Measurements from ENCODE around the gene IL22.
A peak's percentile ranks its signal among the peaks of the same experiment; 100 is the strongest.

The IL22 gene

DNA sequence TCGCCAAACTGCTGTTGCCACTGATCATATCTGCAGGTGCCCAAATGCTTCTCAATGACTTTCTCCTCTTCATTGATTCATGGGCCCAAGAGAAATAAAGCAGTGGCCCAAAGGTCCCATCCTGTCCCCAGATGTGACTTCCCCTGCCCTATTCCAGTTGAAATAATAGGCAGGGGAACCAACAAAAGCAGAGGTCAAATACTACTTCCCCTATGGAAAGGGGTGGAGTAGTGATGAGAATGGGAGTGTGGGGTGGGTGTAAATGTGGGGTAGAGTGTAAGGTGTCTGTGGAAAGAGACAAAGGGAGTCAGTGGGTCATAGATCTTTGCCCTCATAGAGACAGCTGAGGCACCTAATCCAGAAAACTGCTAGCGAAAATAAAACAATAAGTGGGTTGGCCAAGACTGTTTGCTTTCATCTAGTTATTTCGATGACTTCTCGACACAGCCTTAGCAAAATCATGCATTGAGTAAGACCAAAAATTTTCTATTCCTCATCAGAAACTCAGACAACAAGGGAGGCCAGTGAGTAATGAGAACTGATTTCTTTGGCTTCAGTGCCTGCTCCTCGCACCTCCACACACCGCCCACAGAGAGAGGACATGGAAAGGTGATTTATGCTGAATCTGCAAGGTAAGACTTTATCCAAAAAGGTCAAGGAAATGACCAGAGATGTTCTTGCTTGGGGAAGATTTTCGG is 10.9 kb upstream of the IL22 start:
- DNase-seq (ENCODE audit: low read depth in 2 of 2), result no peak

DNA sequence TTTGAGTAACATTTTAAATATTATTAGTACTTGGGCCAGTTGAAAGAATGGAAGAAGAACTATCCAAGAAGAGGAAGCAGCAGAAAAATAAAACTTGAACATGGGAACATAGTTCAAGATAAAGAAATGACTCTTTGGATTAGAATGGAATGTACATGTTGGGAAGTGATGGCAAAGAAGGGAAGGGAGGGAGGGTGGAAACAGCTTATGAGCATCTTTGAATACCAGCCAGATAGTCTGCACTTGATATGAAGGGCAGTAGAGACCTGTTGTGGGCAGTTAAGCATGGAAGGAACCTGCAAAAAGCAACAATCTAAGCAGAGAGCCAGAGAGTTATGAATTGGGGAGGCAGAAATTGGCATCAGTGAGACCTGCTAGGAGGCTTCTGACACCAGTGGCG is 10.0 kb upstream of the IL22 start:
- no peak for DNase-seq (ENCODE audit: low read depth in 2 of 2)

DNA sequence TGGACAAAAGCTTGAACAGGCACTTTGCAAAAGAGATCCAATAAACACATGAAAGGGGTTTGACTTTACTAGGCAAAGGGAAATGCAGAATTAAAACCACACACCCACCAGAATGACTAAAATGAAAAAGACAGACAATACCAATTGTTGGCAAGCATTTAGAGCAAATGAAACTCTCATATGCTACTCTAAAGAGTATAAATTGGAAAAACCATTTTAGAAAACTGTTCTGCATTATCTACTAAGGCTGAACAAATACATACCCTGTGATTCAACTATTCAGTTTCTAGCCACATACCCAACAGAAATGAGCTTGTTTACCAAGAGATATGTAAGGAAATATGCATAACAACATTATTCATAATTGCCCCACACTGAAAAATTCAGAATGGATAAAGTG is 8.5 kb upstream of the IL22 start:
- DNase-seq (ENCODE audit: low read depth in 2 of 2), result no peak

DNA sequence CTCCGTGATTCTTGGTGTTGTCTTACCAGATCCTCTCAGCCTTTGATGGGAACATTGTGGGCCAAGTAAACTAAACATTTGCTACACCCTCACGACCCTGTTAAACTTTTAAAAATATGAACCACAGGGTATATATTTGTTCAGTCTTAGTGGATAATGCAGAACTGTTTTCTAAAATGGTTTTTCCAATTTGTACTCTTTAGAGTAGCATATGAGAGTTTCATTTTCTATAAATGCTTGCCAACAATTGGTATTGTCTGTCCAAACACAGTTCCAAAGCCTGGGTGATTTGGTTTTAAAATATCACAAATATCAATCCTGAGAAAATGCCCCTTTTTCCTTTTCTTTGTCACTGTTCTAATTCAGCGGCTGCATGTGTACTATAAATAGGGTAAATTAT is 6.7 kb upstream of the IL22 start:
- DNase-seq (ENCODE audit: low read depth in 2 of 2), result no peak

DNA sequence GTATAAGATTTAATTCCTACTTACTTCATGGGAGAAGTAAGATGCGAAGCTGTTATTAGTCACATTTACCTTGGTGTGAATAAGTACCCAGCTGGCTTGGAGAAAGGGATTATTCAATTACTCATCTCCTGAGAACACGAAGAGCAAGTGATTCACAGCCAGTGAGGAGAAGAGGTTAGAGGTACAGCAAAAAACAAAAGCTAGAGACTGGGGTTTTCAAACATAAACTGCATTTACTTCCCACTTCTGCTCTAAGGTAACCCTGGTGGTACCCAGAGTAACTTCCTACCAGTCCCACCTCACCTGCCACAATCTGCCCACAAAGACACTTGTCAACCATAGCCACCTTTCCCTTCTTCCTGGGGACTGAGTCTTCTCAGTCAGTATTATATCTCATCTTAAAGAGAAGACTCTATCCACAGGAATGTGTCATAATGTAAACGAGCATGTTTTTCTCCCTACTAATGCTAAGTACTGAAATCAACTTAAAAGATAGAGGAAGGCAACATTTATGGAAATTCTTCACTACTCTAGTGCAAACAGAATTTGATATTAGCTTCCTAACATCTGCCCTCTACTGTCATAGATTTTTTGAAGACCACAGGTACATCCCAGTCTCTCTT is 6.0 kb upstream of the IL22 start:
- no peak for DNase-seq (ENCODE audit: low read depth in 2 of 2)

DNA sequence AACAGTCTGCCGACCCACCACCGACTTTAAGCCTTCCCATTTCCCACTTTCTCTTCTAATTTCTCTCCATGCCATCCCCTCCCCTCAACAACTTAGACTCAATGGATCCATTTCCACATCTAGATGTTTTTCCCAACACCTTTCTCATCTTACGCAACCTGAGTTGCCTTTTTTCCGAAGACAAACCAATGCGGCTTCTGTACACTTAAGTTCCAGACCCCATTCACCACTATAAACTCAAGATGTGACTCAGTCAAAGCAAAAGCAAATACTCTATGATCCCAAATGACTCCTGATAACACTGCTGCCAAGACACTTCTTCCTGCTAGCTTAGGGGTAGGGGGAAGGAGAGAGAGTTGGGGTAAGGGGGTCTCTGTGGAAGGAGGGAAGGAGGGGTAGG is 1.3 kb downstream of the IL22 start:
- no peak for DNase-seq (ENCODE audit: low read depth in 2 of 2)

DNA sequence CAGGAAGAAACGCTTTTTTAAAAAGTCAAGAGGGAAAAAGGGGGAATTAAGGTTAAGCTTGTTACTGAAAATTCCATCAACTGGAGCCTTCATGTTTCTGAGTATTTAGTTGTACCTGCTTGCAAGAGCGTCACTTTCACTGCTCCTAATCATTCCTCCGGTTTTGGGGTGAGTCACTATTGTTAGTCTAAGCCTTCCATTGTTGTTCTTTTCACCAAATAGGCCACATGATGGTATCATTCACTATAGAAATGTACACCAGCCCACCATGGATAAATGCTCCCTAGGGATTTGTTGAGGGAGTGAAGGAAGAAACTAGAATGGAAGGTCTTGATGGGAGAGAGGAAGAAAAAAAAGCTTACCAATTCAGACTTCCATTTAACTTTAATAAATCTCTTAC is 3.0 kb downstream of the IL22 start:
- no peak for DNase-seq (ENCODE audit: low read depth in 2 of 2)

DNA sequence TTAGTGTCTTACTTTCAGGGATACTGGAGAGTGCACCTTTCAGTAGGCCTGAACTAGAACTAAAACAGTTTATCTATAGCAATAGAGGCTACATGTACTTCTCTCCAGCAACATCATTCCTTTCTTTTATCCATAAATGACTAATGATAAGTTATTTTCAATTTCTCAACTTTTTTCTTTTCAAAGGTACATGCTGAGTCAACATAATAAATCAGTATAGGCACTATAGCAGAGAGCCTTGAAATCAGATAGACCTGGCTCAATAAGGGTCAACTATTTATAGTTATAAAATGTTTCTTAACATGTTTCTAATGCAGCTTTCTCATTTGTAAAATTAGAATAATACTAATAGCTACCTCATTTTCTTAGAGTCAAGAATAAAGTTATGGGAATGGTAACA is 5.6 kb downstream of the IL22 start:
- DNase-seq (ENCODE audit: low read depth in 2 of 2), result no peak

DNA sequence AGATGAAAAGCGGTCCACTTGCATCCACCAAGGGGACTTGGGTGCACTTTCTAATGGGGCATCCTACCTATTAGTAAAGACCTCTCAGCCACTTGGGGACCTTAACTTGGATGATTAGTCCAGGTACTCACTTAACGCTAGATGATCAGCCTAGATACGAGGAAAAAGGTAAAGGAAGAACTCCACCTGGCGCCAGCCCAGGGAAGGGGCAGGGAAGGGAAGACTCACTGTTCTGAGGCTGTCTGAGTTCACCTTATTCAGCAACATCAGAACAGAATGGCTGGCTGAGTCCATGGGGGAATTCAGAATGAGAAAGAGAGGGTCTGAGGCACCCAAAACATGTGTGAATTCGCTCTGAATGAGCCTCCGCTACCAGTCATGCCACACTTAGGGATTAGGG is 7.1 kb downstream of the IL22 start:
- DNase-seq (ENCODE audit: low read depth in 2 of 2), result no peak

DNA sequence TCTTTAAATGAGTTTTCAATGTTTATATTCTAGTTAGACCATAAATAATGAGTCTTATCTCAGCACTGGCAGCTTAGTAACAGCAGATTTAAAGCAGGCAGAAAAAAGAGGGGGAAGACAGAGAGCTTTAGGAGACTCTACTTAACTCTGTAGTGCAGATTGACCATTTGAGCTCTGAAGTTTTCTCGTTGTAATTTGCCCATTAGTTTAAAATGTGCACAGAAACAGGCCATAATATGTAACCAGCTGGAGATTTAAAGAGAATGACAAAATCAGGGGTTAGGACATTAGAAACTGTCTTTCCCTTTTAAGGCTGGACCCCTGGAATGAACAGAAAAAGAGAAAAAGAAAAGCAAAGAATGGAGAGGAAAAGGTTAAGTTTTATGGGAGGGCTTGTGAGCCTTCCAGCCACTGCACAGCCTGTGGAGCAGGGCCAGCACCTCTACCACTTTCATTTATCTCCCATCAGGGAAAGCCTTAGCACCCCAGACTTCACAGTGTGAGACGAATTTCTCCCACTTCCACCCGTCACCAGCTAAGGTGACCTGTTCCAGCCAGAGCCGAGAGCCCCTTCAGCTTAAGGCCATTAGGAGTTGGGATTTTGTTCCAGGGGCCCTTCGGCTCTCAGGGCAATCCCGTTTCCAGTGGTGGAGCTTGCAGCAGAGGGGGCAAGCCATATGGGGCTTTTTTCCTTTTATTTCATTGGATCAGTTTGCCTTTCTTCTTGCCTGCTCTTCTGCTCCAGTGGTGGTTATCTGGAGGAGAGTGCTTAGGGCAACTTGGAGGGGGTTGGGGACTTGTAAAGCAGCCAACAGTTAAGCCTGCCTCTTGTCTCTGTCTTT is 8.0 kb downstream of the IL22 start:
- DNase-seq (ENCODE audit: low read depth in 2 of 2), result no peak

DNA sequence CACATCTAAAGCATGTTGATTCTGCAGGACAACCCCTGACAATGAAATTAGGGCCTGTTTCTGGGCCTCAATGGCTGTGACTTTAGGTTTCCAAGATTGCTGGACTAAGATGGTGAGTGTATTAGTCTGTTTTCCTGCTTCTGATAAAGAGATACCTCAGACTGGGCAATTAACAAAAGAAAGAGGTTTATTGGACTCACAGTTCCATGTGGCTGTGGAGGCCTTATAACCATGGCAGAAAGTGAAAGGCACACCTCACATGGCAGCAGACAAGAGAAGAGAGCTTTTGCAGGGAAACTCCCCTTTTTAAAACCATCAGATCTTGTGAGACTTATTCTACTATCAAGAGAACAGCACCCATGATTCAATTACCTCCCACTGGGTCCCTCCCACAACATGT is 10.6 kb downstream of the IL22 start:
- no peak for DNase-seq (ENCODE audit: low read depth in 2 of 2)

DNA sequence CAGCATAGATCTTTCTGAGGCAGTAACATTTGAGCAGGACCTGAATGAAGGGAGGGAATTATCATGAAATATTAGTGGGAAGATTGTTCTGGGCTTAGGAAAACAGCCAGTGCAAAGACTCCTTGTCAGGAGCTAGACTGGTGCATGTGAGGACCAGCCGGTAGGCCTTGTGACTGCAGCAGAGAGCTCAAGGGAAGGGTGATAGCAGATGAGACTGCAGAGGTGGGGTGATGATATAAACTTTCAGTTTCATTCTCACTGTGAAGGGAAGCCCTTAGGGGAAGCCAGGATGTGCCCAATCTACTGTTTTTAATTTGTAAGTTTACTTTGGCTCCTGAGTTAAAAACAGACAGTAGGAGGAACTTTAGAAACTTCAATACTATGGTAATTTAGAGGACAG is 12.4 kb downstream of the IL22 start:
- DNase-seq (ENCODE audit: low read depth in 2 of 2), result peak; percentile 10 to 32

DNA sequence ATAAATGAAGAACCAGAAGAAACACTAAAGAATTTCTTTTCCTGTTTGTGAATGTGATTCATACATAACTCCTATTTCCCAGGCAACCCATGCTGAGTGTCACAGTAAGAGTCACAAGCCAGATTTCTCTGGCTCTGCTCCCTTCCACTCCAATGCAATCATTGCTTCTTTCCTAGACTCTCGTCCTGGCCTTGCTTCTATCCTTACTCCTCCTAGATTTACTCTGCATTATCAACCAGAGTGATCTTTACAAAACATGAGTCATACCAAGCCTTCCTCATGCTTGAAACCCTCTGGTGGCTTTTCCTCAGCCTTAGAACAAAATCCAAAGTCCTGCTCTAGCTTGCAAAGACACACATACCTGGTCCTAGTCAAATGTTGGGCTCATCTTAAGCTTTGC is 13.3 kb downstream of the IL22 start:
- DNase-seq (ENCODE audit: low read depth in 2 of 2), result no peak

DNA sequence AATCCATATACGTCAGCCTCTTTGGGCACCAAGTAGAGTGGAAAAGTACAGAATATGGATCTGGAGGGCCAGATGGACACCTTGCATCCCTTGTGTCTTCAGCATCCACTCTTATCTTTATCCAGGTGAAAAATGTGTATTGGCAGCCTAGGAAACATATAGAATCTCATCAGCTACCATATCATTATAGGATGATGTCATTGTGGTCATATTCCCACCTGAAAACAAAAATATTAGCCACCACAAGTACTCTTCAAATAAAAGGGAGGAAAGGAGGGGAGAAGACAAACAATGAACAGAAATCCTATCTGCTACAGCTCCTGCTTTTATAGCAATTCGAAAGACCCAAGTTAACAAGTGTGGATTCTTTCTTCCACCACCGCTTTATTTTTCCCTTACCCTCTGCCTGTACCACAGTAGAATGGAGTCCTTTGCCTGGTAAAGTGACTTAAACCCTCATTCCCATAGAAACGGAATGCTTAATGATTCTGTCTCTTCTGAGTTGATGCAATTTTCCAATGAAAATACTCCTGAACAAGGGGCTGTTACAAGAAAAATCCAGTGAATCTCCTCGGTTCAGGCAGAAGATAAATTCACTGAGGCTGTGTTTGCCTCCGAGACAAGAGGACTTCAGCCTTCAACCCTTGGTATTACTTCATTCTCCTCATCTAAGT is 14.0 kb downstream of the IL22 start:
- DNase-seq (ENCODE audit: low read depth in 2 of 2), result no peak

DNA sequence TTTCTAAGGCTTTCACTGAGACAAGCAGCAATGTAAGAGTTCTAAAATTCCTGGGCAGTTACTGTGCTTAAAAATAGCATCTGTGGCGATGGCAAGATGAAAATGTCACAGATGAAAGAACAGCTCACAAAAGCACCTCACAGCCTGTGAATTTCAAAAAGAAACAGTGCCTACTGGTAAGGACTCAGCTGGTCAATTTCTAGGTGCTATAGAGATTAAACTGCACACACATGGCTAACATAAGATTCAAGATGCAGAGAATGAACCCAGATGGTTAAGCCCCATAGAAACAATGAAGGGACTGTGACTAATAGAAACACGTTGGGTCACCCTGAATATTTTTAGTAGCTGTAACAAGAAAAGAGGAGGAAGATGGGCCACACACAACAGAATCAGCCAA is 15.8 kb downstream of the IL22 start:
- no peak for DNase-seq (ENCODE audit: low read depth in 2 of 2)

DNA sequence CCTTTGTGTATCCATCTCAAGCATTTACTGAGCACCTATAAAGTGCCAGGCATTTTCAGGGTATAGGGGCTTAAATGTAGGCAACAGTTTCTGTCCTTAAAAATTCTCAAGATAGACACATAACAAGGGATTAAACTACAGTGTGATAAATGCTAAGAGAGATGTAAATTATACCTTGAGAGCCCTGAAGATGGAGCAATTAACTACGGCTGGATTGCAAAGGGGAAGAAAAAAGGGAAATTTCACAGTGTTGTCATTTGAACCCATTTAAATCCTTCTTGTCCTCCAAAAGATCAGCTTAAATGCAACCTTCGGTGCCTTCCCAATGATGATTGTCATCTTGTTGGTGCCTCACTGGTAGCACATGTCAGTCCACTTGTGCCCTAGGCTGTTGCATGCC is 16.3 kb downstream of the IL22 start:
- DNase-seq (ENCODE audit: low read depth in 2 of 2), result no peak

DNA sequence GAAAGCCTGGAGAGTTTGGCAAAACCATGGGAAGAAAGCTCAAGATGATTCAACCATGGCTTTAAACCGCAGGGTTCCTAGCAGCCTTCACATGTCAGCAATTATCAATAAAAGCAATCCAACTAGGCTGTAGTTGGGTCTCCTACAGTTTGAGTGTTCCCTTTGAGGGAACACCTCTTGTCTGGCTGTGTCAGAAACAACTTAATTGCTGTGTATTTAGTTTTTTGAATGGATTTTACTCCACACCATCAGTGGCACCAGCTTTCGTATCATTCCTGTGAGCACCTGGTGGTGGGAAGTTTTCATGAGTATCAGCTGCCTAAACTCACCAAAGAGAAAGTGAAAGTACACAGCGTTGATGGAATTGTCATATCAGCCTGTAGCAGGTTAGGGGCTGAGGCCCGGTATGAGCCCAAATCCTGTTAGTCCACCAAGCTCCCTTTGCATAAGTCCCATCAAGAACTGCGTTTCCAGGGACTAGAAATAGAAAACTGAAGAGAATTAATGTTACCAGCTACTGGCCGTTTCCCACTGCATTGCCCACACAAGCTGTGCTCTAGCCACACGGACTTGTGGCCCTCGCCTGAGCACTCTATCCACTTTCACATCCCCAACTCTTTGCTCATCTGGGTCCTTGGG is 16.9 kb downstream of the IL22 start:
- DNase-seq (ENCODE audit: low read depth in 2 of 2), result peak in 1 of 2 donors; percentile 5

DNA sequence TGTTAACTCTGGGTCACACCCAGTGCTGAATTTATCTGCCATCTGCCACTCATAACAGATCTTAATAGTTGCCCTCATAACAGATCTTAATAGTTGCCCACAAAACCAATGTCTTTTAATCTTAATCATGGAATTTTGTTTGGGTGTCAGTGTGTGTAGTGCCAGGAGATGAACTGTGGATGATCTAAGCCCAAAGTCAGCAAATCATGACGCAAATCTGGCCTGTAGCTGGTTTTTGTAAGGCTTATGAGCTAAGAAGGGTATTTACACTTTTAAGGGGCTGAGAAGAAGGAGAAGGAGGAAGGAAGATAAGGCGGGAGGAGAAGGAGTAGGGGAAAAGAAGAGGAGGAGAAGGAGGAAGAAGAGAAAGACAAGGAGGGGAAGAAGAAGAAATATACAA is 17.8 kb downstream of the IL22 start:
- DNase-seq (ENCODE audit: low read depth in 2 of 2), result no peak

DNA sequence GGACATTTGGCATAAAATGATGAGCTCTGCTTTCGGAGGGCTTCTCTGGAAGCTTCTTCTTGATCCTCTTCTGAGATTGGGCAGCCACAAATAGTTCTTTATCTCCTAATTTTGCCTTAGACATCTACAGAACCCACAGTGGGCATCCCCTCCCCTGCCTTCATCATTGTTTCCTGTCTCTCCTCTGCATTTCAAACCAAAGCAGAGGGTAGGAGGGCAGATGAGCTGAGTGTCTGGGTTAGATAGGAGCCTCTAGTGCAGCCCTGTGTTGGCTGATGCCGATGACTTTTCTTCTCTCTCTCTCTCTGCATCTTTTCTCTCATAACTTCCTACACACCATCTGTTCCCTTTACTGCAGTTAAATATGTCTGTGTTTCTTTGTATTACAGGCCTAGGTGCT is 19.3 kb downstream of the IL22 start:
- DNase-seq (ENCODE audit: low read depth in 2 of 2), result no peak

DNA sequence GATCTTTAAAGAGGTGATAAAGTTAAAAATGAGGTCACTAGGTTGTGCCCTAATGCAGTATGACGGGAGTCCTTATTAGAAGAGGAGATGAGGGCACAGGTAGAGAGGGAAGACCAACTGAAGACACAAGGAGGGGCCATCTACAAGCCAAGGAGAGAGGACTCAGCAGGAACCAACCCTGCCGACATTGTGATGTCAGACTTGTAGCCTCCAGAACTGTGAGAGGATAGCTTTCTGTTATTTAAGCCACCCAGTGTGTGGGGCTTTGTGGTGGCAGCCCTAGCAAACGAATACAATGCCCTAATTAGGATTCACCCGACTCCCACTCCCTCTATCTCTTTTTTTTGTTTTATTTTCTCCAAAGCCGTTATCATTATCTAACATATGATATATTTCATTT is 19.9 kb downstream of the IL22 start:
- no peak for DNase-seq (ENCODE audit: low read depth in 2 of 2)

DNA sequence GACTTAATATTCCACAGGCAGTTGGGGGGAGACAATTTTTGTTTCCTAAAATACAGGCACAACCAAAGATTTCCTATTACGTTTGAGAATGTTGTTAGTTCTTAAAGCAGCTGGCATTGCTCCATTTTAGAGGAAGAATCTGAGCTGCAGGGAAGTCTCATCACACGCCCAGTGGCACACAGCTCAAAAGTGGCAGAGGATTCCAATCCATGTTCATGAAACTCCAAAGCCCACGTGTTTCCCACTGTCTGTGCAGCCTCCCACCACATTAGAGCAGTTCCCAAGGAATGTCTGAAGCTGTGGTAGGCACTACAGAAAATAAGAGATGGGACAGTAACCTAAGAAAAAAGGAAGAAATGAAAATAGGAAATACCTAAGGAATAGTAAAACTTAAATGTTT is 21.7 kb downstream of the IL22 start:
- DNase-seq (ENCODE audit: low read depth in 2 of 2), result no peak

DNA sequence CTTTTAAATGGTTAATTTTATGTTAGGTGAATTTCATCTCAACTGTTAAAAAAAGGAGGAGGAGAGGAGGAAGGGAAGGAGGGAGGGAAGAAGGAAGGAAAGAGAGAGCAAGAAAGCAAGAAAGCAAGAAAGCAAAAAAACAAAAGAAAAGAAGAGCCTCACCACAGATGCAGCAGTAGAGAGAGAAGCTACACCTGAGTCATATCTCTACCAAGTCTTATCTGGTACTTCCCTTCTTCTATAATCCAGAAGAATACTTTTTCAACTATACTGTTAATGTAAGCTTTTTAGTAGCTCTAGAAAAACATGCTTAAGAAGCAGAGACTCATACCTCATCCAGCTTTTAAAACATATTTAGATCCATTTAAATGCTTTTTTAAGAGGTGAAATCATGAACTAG is 22.2 kb downstream of the IL22 start:
- DNase-seq (ENCODE audit: low read depth in 2 of 2), result no peak

All from stimulated activated CD8-positive, alpha-beta memory T cell treated with anti-CD3 and anti-CD28 coated beads, Interleukin-15, amount 100 ng/mL, for 4 hours (primary cell).